ENCODE measurements around the gene OR2M7. TPM values are rescaled to one million over a fixed set of nuclear protein-coding genes. Genes with fewer than 3 reads are reported as not detected.

OR2M7 gene, protein sequence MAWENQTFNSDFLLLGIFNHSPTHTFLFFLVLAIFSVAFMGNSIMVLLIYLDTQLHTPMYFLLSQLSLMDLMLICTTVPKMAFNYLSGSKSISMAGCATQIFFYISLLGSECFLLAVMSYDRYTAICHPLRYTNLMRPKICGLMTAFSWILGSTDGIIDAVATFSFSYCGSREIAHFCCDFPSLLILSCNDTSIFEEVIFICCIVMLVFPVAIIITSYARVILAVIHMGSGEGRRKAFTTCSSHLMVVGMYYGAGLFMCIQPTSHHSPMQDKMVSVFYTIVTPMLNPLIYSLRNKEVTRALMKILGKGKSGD
- total RNA-seq = not detected
- long read RNA-seq = 0 reads

DNA sequence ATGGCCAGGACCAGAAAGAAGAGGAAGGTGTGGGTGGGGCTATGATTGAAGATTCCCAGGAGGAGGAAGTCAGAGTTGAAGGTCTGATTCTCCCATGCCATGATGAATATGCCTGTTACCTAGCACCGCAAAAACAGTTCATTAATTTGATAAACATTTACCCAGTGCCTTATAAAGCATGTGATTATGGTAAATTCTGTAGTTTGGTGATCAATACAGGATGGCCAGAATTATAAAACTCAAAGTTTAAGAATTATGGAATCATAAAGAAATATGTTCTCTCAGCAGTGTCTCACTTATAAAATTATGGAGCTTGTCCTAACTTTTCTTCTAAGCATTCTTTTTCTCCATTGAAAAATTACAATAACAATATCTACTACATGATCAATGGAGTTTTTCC lies at the start of gene OR2M7:
OR2M7 (minus strand) TSS at position 101 of the 400 bp plus-strand sequence; CDS start at position 101, 0 bp downstream.
- intact Hi-C loops (cut with micrococcal nuclease) = no loop called here
- Histone ChIP-seq H3K27me3 (ENCODE audit: low read depth) (no peaks in the 10 kb centered on the region), H3K4me1 (no peaks in the 10 kb centered on the region), H3K4me3 (no peak within 1 kb of the TSS), H3K36me3 (no peaks in the 10 kb centered on the region), H3K27ac (replicated peaks) (no peak within 1 kb of the TSS), H3K9me3 (replicated peaks) (peaks cover 17% of the 10 kb centered on the region)
- DNase-seq = no peak
- TF ChIP-seq, protein P1, sequence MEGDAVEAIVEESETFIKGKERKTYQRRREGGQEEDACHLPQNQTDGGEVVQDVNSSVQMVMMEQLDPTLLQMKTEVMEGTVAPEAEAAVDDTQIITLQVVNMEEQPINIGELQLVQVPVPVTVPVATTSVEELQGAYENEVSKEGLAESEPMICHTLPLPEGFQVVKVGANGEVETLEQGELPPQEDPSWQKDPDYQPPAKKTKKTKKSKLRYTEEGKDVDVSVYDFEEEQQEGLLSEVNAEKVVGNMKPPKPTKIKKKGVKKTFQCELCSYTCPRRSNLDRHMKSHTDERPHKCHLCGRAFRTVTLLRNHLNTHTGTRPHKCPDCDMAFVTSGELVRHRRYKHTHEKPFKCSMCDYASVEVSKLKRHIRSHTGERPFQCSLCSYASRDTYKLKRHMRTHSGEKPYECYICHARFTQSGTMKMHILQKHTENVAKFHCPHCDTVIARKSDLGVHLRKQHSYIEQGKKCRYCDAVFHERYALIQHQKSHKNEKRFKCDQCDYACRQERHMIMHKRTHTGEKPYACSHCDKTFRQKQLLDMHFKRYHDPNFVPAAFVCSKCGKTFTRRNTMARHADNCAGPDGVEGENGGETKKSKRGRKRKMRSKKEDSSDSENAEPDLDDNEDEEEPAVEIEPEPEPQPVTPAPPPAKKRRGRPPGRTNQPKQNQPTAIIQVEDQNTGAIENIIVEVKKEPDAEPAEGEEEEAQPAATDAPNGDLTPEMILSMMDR (IDR thresholded peaks at IDR 0.05; ENCODE audit: borderline replicate concordance) = no peak

DNA sequence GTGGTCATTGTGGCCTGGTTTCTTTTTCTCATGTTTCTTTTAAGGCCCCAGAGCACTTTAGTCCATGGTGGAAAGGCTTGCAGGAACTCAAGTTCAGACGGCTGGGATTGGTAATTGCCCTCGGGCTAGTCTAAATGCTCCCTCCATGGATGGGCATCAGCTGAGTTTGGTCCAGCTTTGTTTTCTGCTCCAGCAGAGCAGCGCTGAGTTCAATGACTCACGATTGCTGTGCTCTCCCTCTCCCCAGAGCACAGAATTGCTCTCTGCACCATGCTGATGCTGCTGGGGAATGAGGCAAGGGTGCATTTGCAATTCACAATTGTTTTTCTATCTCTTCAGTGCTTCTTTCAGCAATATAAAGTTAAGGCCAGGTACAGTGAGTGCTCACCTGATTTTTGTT lies 49.4 kb upstream of the OR2M7 start:
- no peaks in the 10 kb centered on the region for H3K27me3 ChIP-seq (ENCODE audit: low read depth)
- no peak for DNase-seq
- no peak overlapping the region for H3K27ac ChIP-seq (replicated peaks)
- no peaks in the 10 kb centered on the region for H3K36me3 ChIP-seq
- peaks cover 29% of the 10 kb centered on the region for H3K9me3 ChIP-seq (replicated peaks)
- TF ChIP-seq, protein P1 (IDR thresholded peaks at IDR 0.05; ENCODE audit: borderline replicate concordance) = no peak
- H3K4me3 ChIP-seq = no peak overlapping the region
- H3K4me1 ChIP-seq = no peaks in the 10 kb centered on the region
- intact Hi-C loops (cut with micrococcal nuclease) = no loop called here

GRCh38 chr1:248372394-248372793 lies 48.0 kb upstream of the OR2M7 start:
- TF ChIP-seq, protein P1 (IDR thresholded peaks at IDR 0.05; ENCODE audit: borderline replicate concordance) = no peak
- DNase-seq = no peak
- Histone ChIP-seq H3K27ac (replicated peaks) (no peak overlapping the region), H3K4me3 (no peak overlapping the region), H3K9me3 (replicated peaks) (peaks cover 29% of the 10 kb centered on the region), H3K27me3 (ENCODE audit: low read depth) (no peaks in the 10 kb centered on the region), H3K4me1 (no peaks in the 10 kb centered on the region), H3K36me3 (no peaks in the 10 kb centered on the region)
- intact Hi-C loops (cut with micrococcal nuclease) = no loop called here

- H3K4me1 ChIP-seq = no peaks in the 10 kb centered on the region
- no peak for DNase-seq
- H3K27ac ChIP-seq (replicated peaks) = no peak overlapping the region
- H3K4me3 ChIP-seq = no peak overlapping the region
- intact Hi-C loops (cut with micrococcal nuclease) = no loop called here
- no peaks in the 10 kb centered on the region for H3K36me3 ChIP-seq
- H3K27me3 ChIP-seq (ENCODE audit: low read depth) = no peaks in the 10 kb centered on the region
- H3K9me3 ChIP-seq (replicated peaks) = peaks cover 37% of the 10 kb centered on the region
- TF ChIP-seq, protein P1 (IDR thresholded peaks at IDR 0.05; ENCODE audit: borderline replicate concordance) = no peak
Observed at GRCh38 chr1:248366609-248367008, 42.2 kb upstream of the OR2M7 start.

DNA sequence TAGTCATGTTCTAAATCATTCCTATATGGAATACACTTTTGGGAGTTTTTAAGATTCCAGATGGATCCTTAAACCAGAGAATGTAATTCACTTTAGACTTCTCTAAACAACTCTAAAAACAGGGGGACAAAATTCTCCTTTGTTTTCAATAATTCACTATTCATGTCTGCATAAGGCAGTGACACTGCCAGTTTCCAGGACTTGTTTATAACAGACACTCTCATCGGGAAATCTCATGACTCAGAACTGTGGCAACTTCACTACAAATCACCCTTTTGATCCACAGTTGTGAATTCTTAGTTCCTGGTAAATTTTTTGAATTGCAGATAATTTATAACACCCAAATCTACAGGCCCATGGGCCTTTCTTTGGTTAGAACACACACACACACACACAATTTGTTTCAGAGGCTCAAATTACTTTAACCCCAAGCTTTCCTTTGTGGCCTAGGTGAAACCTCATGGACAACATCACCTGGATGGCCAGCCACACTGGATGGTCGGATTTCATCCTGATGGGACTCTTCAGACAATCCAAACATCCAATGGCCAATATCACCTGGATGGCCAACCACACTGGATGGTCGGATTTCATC lies 36.9 kb upstream of the OR2M7 start, which contains the start of gene OR2T4:
OR2T4 (plus strand) TSS at position 545 of the 595 bp plus-strand sequence; CDS start at position 545, 0 bp downstream.
- TF ChIP-seq, protein P1 (IDR thresholded peaks at IDR 0.05; ENCODE audit: borderline replicate concordance) = no peak
- no peak for DNase-seq
- Histone ChIP-seq H3K4me3 (no peak within 1 kb of the TSS), H3K27ac (replicated peaks) (no peak within 1 kb of the TSS), H3K27me3 (ENCODE audit: low read depth) (no peaks in the 10 kb centered on the region), H3K4me1 (no peaks in the 10 kb centered on the region), H3K9me3 (replicated peaks) (peaks cover 14% of the 10 kb centered on the region), H3K36me3 (no peaks in the 10 kb centered on the region)
- intact Hi-C loops (cut with micrococcal nuclease) = no loop called here

All from left ventricle myocardium inferior (tissue), 1 donor.